WI38 (cell line): Measurements from ENCODE around the gene CRY1.

ENCODE experiments used
- H3K4me3 ChIP-seq: 2 replicates; pipeline ENCODE4 v1.5.1; 2011; ENCODE audit warnings: low read depth, mild to moderate bottlenecking, control low read depth, low read length
- TF ChIP-seq, protein P1 (sequence below): IDR thresholded peaks from 2 replicates; pipeline ENCODE4 v1.5.1; 2012; ENCODE audit warnings: low read depth, mild to moderate bottlenecking, control low read depth, low read length

CRY1 gene

DNA sequence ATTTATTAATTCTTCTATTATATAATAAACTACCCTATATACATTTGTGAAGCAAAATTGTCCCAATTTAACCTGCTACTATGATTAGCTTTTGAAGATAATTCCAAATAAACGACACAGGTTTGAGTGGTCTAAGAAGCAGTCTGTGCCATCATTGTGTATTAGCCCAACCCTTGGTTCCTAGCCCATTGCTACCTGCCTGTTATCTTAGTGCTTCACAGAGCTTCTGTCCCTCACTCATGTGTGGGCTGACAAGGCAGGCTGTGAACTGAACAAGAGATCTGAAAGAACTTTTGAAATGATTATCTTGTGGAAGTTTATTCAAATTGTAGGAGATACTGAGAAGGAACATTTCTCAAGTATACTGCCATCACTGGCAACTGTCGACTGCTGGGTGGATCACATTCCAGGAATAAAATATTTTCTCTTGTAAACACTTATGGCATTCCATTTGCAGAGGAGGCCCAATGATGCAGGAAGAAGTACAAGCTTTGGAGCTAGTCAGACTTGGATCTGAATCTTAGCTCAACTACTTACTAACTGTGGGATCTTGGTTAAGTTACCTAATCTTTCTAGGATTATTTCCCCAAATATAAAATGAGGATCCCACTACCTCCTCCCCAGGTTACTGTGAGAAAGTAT, 98.6 kb downstream of the CRY1 start:
- no peak overlapping the region for H3K4me3 ChIP-seq
- TF ChIP-seq, protein P1, sequence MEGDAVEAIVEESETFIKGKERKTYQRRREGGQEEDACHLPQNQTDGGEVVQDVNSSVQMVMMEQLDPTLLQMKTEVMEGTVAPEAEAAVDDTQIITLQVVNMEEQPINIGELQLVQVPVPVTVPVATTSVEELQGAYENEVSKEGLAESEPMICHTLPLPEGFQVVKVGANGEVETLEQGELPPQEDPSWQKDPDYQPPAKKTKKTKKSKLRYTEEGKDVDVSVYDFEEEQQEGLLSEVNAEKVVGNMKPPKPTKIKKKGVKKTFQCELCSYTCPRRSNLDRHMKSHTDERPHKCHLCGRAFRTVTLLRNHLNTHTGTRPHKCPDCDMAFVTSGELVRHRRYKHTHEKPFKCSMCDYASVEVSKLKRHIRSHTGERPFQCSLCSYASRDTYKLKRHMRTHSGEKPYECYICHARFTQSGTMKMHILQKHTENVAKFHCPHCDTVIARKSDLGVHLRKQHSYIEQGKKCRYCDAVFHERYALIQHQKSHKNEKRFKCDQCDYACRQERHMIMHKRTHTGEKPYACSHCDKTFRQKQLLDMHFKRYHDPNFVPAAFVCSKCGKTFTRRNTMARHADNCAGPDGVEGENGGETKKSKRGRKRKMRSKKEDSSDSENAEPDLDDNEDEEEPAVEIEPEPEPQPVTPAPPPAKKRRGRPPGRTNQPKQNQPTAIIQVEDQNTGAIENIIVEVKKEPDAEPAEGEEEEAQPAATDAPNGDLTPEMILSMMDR = no peak

DNA sequence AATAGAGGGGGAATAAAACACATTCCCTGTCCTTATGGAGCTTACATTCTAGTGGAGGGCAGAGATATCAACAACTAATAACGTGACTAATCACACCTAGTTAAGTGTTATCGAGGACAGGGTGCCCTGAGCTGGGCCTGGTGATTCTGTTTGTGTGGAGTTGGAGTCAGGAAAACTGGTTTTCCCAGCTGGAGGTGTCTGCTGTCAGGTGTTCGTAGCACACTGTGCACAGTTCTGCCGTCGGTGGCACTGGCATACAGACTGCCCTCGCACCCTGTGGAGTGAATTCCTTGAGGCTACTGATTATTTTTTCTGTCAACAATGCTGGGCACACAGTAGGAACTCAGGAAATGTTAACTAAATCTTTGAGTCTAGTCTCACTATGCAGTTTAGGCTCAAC, 105.5 kb downstream of the CRY1 start:
- H3K4me3 ChIP-seq = no peak overlapping the region
- TF ChIP-seq, protein P1 = no peak

- TF ChIP-seq, protein P1 = no peak
- peak within 1 kb of the TSS; percentile 75 for H3K4me3 ChIP-seq
These were observed 106.5 kb downstream of the CRY1 start, which contains the start of gene MTERF2 for GRCh38 chr12:106986625-106987389. Gene MTERF2, minus strand, starts transcription at chr12:106987146. Its CDS starts 8,432 bp downstream, at chr12:106978714.

DNA sequence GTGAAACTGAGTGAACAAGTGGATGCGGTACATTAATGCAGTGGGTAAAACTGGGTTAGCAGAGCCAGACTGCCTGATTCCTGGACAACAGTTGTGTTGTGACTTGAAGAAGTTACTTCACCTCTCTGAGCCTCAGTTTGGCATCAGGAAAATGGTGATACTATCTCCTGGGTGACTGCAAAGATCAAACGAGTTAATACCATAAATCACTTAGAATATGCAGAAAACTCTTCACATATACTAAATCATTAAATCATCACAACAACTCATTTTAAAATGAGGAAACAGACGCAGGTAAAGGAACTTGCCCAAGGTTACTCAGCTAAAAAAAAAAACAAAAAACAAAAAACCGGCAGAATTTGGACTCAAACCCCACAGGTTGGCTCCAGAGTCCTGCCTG, 107.2 kb downstream of the CRY1 start:
- peak overlapping the region; percentile 75 for H3K4me3 ChIP-seq
- TF ChIP-seq, protein P1 = no peak

GRCh38 chr12:106985479-106985878, 107.9 kb downstream of the CRY1 start:
- TF ChIP-seq, protein P1 = no peak
- no peak overlapping the region; the same call in 1 of the 2 replicates for H3K4me3 ChIP-seq

DNA sequence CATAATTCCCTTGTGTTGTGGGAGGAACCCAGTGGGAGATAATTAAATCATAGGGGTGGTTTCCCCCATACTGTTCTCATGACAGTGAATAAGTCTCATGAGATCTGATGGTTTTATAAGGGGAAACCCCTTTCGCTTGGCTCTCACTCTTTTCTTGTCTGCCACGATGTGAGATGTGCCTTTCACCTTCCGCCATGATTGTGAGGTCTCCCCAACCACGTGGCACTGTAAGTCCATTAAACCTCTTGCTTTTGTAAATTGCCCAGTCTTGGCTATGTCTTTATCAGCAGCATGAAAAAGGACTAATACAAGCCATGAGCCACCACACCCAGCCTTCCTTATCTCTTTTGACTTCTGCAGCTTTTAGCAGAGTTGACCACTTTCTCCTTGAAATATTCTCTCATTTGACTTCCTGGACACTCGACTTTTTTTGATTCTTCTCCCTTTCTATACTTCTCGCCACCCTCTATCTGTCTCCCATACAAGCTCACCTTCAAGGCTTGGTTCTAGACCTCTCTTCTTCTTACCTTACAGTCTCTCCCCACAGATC, 108.7 kb downstream of the CRY1 start:
- no peak overlapping the region for H3K4me3 ChIP-seq
- TF ChIP-seq, protein P1 = no peak

DNA sequence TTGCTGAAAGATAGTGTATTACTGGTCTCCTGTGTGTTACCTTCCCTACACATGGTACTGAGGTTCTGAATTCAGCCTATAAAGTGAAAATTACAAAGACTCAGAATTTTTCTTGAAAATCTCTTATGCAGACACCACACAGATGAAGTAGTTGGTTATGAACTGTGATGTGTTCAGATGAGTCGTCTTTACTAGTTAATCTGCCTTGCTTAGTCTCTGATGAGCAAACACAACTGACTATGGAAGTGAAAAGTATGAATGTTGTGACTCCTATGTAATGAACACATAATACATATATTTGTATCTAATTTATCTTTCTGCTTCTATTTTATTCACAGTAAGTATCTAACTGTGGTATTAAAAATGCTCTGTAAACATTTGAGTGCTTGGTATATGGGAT, 111.1 kb downstream of the CRY1 start:
- TF ChIP-seq, protein P1 = no peak
- no peak overlapping the region for H3K4me3 ChIP-seq
